IPS-NIHi7 (cell line): ENCODE results near the gene TRAPPC2L.

Experiments used
- DNase-seq: peaks from one replicate; pipeline ENCODE4 v3.0.0; 2012; ENCODE audit warnings: mixed read lengths; ENCODE audit errors: extremely low spot score

The TRAPPC2L gene

DNA sequence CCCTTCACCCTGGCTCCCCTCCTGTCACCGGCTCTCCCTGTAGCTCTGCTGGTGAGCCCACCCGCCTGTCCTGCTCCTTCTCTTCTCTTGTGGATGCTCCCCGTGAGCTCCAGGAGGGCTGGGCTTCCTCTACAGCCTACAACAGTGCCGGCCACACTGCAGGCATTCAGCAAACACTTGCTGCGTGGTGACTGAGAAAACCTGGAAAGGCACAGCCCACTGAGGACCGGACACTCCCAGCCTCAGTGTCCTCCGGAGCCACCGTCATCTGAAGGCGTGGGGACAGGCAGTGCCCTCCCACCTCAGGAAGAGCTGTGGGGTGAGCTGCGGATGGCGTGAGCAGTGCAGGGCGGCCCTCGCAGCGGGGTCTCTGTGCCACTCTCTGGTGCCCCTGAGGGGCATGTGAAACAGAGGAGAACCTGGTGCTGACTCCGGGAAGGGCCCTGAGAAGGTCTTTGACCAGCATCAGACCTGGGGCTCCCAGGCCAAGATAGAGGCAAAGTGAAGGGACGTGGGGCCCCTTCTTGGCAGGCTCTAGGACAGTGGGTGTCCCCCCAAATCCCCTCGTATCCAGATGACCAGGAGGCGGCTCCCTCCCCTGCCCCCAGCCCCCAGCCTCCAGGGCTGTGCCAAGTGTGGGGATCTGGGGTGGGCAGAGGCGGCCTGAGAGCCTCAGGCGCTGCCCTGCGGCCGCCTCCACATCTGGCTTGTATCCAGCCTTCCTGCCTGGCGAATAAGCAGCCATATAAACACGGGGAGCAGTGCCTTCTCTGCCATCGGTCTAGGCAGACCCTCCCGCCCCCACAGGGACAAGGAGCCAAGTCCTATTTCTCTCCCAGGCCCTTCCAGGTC, 53.6 kb downstream of the TRAPPC2L start:
- DNase-seq = no peak

DNA sequence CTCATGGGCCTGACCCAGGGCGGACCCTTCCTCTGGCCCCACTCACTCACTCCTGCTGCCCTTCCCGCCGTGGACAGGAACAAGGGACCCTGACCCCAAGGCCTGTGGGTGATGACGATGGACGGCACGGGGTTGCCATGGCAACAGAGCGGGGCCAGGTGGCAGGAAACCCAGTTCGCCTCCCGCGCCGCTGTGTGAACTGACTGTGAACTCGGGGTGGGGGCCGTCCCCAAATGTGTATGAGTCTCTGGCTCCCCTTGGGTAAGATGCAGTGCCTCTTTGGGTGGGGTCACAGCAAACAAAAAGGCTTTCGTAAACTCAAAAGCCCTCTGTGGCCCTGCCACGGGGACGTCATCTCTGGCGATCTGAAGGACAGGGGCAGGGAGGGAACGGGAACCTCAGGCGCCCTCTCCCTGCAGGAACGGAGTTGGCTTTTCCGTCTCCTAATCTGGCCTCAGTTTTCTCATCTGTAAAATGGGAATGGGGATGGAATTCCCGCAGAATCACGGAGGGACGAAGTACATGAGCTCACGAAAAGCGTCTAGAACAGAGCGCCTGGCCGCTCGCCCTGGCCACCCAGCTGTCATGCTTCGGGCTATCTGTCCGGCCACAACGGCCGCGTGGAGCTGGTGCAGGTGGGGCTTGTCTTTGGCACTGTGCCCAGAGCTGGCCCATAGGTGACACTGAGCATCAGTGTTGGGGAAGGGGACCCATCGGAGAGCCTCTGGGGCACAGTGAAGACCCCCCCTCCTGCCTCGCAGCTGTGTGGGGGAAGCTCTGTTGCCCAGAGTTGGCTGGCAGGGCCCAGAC, 54.4 kb downstream of the TRAPPC2L start:
- no peak for DNase-seq

DNA sequence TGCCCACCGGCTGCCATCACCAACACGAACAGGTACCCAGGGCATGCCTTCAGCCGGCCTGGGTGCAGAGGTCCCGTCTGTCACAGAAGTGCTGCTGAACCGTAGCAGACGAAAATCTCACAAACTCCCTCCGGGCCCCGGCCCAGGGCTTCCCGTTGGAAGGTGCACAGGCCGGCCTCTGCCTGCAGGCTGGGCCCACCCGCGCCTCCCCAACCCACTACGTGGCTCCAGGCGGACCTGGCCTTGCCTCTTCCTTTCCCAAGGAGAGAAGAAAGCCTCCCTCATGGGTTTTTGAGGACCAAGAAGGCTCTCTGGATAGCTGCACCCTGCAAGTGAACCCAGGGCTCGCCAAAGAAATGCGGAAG, 55.0 kb downstream of the TRAPPC2L start:
- no peak for DNase-seq
